ENCODE results near the gene CST6.

DNA sequence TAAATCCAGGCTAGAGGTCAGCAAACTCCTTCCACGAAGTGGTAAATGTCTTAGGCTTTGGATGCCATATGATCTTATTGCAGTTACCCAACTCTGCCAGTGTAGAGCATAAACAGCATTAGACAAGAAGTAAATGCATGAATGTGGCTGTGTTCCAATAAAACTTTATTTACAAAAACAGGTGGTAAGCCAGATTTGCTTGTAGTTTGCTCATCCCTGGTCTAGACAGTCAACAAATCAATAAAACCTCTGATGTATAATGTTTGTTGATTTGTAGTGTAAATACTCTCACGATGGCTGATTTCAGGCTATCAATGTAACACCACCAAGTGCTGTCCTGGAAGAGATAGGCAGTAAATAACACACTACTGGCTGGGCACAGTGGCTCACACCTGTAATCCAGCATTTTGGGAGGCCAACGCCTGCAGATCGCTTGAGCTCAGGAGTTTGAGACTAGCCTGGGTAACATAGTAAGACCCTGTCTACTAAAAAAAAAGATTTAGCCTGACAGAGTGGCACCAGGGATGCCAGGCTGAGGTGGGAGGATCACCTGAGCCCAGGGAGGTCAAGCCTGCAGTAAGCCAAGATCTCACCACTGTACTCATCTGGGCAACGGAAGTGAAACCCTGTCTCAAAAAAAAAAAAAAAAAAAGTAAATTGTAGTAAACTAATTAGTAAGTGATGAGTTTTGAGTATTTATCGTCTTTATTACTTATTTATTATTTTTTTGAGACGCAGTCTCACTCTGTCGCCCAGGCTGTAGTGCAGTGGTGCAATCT is 21.3 kb downstream of the CST6 start:
- TF ChIP-seq, protein P1, sequence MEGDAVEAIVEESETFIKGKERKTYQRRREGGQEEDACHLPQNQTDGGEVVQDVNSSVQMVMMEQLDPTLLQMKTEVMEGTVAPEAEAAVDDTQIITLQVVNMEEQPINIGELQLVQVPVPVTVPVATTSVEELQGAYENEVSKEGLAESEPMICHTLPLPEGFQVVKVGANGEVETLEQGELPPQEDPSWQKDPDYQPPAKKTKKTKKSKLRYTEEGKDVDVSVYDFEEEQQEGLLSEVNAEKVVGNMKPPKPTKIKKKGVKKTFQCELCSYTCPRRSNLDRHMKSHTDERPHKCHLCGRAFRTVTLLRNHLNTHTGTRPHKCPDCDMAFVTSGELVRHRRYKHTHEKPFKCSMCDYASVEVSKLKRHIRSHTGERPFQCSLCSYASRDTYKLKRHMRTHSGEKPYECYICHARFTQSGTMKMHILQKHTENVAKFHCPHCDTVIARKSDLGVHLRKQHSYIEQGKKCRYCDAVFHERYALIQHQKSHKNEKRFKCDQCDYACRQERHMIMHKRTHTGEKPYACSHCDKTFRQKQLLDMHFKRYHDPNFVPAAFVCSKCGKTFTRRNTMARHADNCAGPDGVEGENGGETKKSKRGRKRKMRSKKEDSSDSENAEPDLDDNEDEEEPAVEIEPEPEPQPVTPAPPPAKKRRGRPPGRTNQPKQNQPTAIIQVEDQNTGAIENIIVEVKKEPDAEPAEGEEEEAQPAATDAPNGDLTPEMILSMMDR (IDR thresholded peaks at IDR 0.05), result no peak
- TF ChIP-seq POLR2A (IDR thresholded peaks at IDR 0.05), result no peak
- no peak for TF ChIP-seq POLR2AphosphoS5 (IDR thresholded peaks at IDR 0.05)
